ENCODE results near the gene SUMO2.

DNA sequence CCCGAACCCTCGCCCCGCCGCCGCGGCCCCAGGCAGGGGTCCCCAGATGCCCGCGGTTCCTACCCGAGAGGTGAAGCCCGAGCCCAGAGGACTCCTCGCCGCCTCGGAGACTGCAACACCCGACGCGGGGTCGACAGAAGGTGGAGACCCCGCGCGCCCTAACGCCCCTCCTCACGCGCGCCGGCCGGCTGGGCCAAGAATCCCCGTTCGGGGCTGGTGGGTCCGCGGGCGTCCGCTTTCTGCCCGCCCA lies 515 bp downstream of the SUMO2 start:
- TF ChIP-seq ZNF558 (CRISPR knock-in tag; IDR thresholded peaks at IDR 0.05; ENCODE audit: borderline replicate concordance) (no peak; the same call in 1 of the 2 replicates), RFX5 (IDR thresholded peaks at IDR 0.05; ENCODE audit: low read depth, low read length) (no peak), ZNF768 (CRISPR knock-in tag; IDR thresholded peaks at IDR 0.05) (no peak; the same call in 1 of the 2 replicates), MYNN (CRISPR knock-in tag; IDR thresholded peaks at IDR 0.05; ENCODE audit: low read depth) (no peak), NR3C1 (CRISPR knock-in tag; IDR thresholded peaks at IDR 0.05) (no peak; the same call in 1 of the 2 replicates), THYN1 (CRISPR knock-in tag; IDR thresholded peaks at IDR 0.05; ENCODE audit: borderline replicate concordance, low read depth) (no peak), FOXP1 (IDR thresholded peaks at IDR 0.05) (no peak), FOXP1 (CRISPR knock-in tag; IDR thresholded peaks at IDR 0.05) (no peak)
- TF ChIP-seq, protein P1, sequence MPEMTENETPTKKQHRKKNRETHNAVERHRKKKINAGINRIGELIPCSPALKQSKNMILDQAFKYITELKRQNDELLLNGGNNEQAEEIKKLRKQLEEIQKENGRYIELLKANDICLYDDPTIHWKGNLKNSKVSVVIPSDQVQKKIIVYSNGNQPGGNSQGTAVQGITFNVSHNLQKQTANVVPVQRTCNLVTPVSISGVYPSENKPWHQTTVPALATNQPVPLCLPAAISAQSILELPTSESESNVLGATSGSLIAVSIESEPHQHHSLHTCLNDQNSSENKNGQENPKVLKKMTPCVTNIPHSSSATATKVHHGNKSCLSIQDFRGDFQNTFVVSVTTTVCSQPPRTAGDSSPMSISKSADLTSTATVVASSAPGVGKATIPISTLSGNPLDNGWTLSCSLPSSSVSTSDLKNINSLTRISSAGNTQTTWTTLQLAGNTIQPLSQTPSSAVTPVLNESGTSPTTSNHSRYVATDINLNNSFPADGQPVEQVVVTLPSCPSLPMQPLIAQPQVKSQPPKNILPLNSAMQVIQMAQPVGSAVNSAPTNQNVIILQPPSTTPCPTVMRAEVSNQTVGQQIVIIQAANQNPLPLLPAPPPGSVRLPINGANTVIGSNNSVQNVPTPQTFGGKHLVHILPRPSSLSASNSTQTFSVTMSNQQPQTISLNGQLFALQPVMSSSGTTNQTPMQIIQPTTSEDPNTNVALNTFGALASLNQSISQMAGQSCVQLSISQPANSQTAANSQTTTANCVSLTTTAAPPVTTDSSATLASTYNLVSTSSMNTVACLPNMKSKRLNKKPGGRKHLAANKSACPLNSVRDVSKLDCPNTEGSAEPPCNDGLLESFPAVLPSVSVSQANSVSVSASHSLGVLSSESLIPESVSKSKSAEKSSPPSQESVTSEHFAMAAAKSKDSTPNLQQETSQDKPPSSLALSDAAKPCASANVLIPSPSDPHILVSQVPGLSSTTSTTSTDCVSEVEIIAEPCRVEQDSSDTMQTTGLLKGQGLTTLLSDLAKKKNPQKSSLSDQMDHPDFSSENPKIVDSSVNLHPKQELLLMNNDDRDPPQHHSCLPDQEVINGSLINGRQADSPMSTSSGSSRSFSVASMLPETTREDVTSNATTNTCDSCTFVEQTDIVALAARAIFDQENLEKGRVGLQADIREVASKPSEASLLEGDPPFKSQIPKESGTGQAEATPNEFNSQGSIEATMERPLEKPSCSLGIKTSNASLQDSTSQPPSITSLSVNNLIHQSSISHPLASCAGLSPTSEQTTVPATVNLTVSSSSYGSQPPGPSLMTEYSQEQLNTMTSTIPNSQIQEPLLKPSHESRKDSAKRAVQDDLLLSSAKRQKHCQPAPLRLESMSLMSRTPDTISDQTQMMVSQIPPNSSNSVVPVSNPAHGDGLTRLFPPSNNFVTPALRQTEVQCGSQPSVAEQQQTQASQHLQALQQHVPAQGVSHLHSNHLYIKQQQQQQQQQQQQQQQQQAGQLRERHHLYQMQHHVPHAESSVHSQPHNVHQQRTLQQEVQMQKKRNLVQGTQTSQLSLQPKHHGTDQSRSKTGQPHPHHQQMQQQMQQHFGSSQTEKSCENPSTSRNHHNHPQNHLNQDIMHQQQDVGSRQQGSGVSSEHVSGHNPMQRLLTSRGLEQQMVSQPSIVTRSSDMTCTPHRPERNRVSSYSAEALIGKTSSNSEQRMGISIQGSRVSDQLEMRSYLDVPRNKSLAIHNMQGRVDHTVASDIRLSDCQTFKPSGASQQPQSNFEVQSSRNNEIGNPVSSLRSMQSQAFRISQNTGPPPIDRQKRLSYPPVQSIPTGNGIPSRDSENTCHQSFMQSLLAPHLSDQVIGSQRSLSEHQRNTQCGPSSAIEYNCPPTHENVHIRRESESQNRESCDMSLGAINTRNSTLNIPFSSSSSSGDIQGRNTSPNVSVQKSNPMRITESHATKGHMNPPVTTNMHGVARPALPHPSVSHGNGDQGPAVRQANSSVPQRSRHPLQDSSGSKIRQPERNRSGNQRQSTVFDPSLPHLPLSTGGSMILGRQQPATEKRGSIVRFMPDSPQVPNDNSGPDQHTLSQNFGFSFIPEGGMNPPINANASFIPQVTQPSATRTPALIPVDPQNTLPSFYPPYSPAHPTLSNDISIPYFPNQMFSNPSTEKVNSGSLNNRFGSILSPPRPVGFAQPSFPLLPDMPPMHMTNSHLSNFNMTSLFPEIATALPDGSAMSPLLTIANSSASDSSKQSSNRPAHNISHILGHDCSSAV (CRISPR knock-in tag; IDR thresholded peaks at IDR 0.05; ENCODE audit: borderline replicate concordance): no peak
- TF ChIP-seq, protein P2, sequence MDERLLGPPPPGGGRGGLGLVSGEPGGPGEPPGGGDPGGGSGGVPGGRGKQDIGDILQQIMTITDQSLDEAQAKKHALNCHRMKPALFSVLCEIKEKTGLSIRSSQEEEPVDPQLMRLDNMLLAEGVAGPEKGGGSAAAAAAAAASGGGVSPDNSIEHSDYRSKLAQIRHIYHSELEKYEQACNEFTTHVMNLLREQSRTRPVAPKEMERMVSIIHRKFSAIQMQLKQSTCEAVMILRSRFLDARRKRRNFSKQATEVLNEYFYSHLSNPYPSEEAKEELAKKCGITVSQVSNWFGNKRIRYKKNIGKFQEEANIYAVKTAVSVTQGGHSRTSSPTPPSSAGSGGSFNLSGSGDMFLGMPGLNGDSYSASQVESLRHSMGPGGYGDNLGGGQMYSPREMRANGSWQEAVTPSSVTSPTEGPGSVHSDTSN (CRISPR knock-in tag; IDR thresholded peaks at IDR 0.05): no peak
- TF ChIP-seq, protein P3, sequence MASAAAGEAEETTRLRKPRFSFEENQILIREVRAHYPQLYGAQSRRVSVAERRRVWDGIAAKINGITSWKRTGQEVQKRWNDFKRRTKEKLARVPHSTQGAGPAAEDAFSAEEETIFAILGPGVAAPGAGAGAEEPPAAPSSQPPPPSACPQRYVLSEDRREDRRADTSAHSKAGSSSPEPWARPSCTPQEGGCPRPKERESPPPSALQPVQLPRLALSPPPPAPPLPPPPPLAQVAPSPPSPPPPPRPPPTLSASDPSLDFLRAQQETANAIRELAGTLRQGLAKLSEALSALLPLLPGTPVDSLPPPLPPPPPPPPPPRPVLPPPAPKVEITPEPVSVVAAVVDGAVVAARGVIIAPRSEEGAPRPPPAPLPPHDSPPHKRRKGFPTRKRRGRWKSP (CRISPR knock-in tag; IDR thresholded peaks at IDR 0.05): no peak; the same call in 1 of the 2 replicates
- TF ChIP-seq, protein P4, sequence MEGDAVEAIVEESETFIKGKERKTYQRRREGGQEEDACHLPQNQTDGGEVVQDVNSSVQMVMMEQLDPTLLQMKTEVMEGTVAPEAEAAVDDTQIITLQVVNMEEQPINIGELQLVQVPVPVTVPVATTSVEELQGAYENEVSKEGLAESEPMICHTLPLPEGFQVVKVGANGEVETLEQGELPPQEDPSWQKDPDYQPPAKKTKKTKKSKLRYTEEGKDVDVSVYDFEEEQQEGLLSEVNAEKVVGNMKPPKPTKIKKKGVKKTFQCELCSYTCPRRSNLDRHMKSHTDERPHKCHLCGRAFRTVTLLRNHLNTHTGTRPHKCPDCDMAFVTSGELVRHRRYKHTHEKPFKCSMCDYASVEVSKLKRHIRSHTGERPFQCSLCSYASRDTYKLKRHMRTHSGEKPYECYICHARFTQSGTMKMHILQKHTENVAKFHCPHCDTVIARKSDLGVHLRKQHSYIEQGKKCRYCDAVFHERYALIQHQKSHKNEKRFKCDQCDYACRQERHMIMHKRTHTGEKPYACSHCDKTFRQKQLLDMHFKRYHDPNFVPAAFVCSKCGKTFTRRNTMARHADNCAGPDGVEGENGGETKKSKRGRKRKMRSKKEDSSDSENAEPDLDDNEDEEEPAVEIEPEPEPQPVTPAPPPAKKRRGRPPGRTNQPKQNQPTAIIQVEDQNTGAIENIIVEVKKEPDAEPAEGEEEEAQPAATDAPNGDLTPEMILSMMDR (CRISPR knock-in tag; IDR thresholded peaks at IDR 0.05): no peak

Measured in HepG2 (cell line).